ENCODE measurements around the gene MAD1L1.
A peak's percentile ranks its signal among the peaks of the same experiment; 100 is the strongest.

MAD1L1 gene

GRCh38 chr7:1812509-1813393 lies 420.0 kb downstream of the MAD1L1 start:
- no peak overlapping the region for H3K9ac ChIP-seq (ENCODE audit: low read length)
- no peak overlapping the region for H4K12ac ChIP-seq (ENCODE audit: low read depth, low read length)
- no peak overlapping the region for H2AFZ ChIP-seq (ENCODE audit: insufficient read depth, low read length, poor library complexity)
- H3K23ac ChIP-seq (ENCODE audit: low read length), result no peak overlapping the region
- H2BK120ac ChIP-seq (ENCODE audit: insufficient read depth, low read length, poor library complexity), result no peak overlapping the region
- H4K91ac ChIP-seq (ENCODE audit: low read depth, low read length), result no peak overlapping the region
- no peaks in the 10 kb centered on the region for H3K27me3 ChIP-seq (ENCODE audit: insufficient read depth, low read length)
- peaks cover 0 to 4% of the 10 kb centered on the region in 2 experiments for H3K4me1 ChIP-seq (ENCODE audit: control insufficient read depth in 1 of 2, insufficient read depth in 2 of 2, low read length in 2 of 2)
- no peak overlapping the region for H2BK5ac ChIP-seq (ENCODE audit: low read depth, low read length, poor library complexity)
- no peak overlapping the region for H3K27ac ChIP-seq (ENCODE audit: low read depth, low read length)
- no peaks in the 10 kb centered on the region for H3K79me1 ChIP-seq (ENCODE audit: low read length)
- no CpG with 5 or more reads among the region's 33 CpGs for WGBS (ENCODE audit: extremely low coverage, insufficient coverage, insufficient read length)
- H2AK5ac ChIP-seq (ENCODE audit: low read length), result no peak overlapping the region
- no peak overlapping the region for H4K8ac ChIP-seq (ENCODE audit: low read depth, low read length)
- no peak overlapping the region for H2BK12ac ChIP-seq (ENCODE audit: low read length)
- H3K36me3 ChIP-seq (ENCODE audit: control insufficient read depth in 1 of 2, insufficient read depth in 2 of 2, low read length in 2 of 2), result peaks cover 0 to 2% of the 10 kb centered on the region in 2 experiments
- no peak overlapping the region for H3K4me3 ChIP-seq (ENCODE audit: low read depth, low read length)
- DNase-seq, result no peak
- no peak overlapping the region for H3K14ac ChIP-seq (ENCODE audit: low read length)
- no peak overlapping the region for H3K18ac ChIP-seq (ENCODE audit: low read length)
- H3K4ac ChIP-seq (ENCODE audit: low read depth, low read length), result no peak overlapping the region
- no peak overlapping the region for H3K4me2 ChIP-seq (ENCODE audit: low read length)
- no peaks in the 10 kb centered on the region for H3K79me2 ChIP-seq (ENCODE audit: control insufficient read depth, insufficient read depth, low read length, poor library complexity)
- H3K9me3 ChIP-seq (ENCODE audit: insufficient read depth, low read depth, low read length), result peaks cover 10% of the 10 kb centered on the region

GRCh38 chr7:1811850-1812508 lies 420.8 kb downstream of the MAD1L1 start:
- no peak overlapping the region for H3K23ac ChIP-seq (ENCODE audit: low read length)
- H2AFZ ChIP-seq (ENCODE audit: insufficient read depth, low read length, poor library complexity), result no peak overlapping the region
- H3K36me3 ChIP-seq (ENCODE audit: control insufficient read depth in 1 of 2, insufficient read depth in 2 of 2, low read length in 2 of 2), result peaks cover 0 to 2% of the 10 kb centered on the region in 2 experiments
- H4K91ac ChIP-seq (ENCODE audit: low read depth, low read length), result no peak overlapping the region
- no peaks in the 10 kb centered on the region for H3K4me1 ChIP-seq (ENCODE audit: control insufficient read depth in 1 of 2, insufficient read depth in 2 of 2, low read length in 2 of 2)
- peaks cover 11% of the 10 kb centered on the region for H3K9me3 ChIP-seq (ENCODE audit: insufficient read depth, low read depth, low read length)
- H3K79me1 ChIP-seq (ENCODE audit: low read length), result no peaks in the 10 kb centered on the region
- no peak overlapping the region for H2BK5ac ChIP-seq (ENCODE audit: low read depth, low read length, poor library complexity)
- H3K27me3 ChIP-seq (ENCODE audit: insufficient read depth, low read length), result no peaks in the 10 kb centered on the region
- H2BK12ac ChIP-seq (ENCODE audit: low read length), result no peak overlapping the region
- H3K79me2 ChIP-seq (ENCODE audit: control insufficient read depth, insufficient read depth, low read length, poor library complexity), result no peaks in the 10 kb centered on the region
- no peak overlapping the region for H3K27ac ChIP-seq (ENCODE audit: low read depth, low read length)
- no peak overlapping the region for H2BK120ac ChIP-seq (ENCODE audit: insufficient read depth, low read length, poor library complexity)
- H3K4me2 ChIP-seq (ENCODE audit: low read length), result no peak overlapping the region
- DNase-seq, result no peak
- H2AK5ac ChIP-seq (ENCODE audit: low read length), result no peak overlapping the region
- no peak overlapping the region for H3K4ac ChIP-seq (ENCODE audit: low read depth, low read length)
- H4K12ac ChIP-seq (ENCODE audit: low read depth, low read length), result no peak overlapping the region
- no peak overlapping the region for H3K4me3 ChIP-seq (ENCODE audit: low read depth, low read length)
- H3K18ac ChIP-seq (ENCODE audit: low read length), result no peak overlapping the region
- no CpG with 5 or more reads among the region's 9 CpGs for WGBS (ENCODE audit: extremely low coverage, insufficient coverage, insufficient read length)
- no peak overlapping the region for H3K9ac ChIP-seq (ENCODE audit: low read length)
- no peak overlapping the region for H3K14ac ChIP-seq (ENCODE audit: low read length)
- no peak overlapping the region for H4K8ac ChIP-seq (ENCODE audit: low read depth, low read length)

GRCh38 chr7:1810961-1811849 lies 421.5 kb downstream of the MAD1L1 start:
- Histone ChIP-seq H4K12ac (ENCODE audit: low read depth, low read length) (no peak overlapping the region), H3K18ac (ENCODE audit: low read length) (no peak overlapping the region), H3K27ac (ENCODE audit: low read depth, low read length) (no peak overlapping the region), H3K14ac (ENCODE audit: low read length) (no peak overlapping the region), H2BK5ac (ENCODE audit: low read depth, low read length, poor library complexity) (no peak overlapping the region), H3K36me3 (ENCODE audit: control insufficient read depth in 1 of 2, insufficient read depth in 2 of 2, low read length in 2 of 2) (peaks cover 0 to 2% of the 10 kb centered on the region in 2 experiments), H3K4me2 (ENCODE audit: low read length) (no peak overlapping the region), H3K9ac (ENCODE audit: low read length) (no peak overlapping the region), H2BK120ac (ENCODE audit: insufficient read depth, low read length, poor library complexity) (no peak overlapping the region), H2AFZ (ENCODE audit: insufficient read depth, low read length, poor library complexity) (no peak overlapping the region), H3K27me3 (ENCODE audit: insufficient read depth, low read length) (no peaks in the 10 kb centered on the region), H2AK5ac (ENCODE audit: low read length) (no peak overlapping the region), H2BK12ac (ENCODE audit: low read length) (no peak overlapping the region), H3K4me3 (ENCODE audit: low read depth, low read length) (peak overlapping the region; percentile 31), H3K79me1 (ENCODE audit: low read length) (no peaks in the 10 kb centered on the region), H3K4ac (ENCODE audit: low read depth, low read length) (no peak overlapping the region), H4K8ac (ENCODE audit: low read depth, low read length) (no peak overlapping the region), H3K79me2 (ENCODE audit: control insufficient read depth, insufficient read depth, low read length, poor library complexity) (no peaks in the 10 kb centered on the region), H4K91ac (ENCODE audit: low read depth, low read length) (no peak overlapping the region), H3K4me1 (ENCODE audit: control insufficient read depth in 1 of 2, insufficient read depth in 2 of 2, low read length in 2 of 2) (no peaks in the 10 kb centered on the region), H3K9me3 (ENCODE audit: insufficient read depth, low read depth, low read length) (peaks cover 11% of the 10 kb centered on the region), H3K23ac (ENCODE audit: low read length) (no peak overlapping the region)
- WGBS (ENCODE audit: extremely low coverage, insufficient coverage, insufficient read length), result no CpG with 5 or more reads among the region's 25 CpGs
- DNase-seq, result no peak

- H2AK5ac ChIP-seq (ENCODE audit: low read length), result no peak overlapping the region
- no peak overlapping the region for H4K91ac ChIP-seq (ENCODE audit: low read depth, low read length)
- H3K18ac ChIP-seq (ENCODE audit: low read length), result no peak overlapping the region
- H3K4me1 ChIP-seq (ENCODE audit: control insufficient read depth in 1 of 2, insufficient read depth in 2 of 2, low read length in 2 of 2), result no peaks in the 10 kb centered on the region
- peaks cover 0 to 2% of the 10 kb centered on the region in 2 experiments for H3K36me3 ChIP-seq (ENCODE audit: control insufficient read depth in 1 of 2, insufficient read depth in 2 of 2, low read length in 2 of 2)
- H3K4ac ChIP-seq (ENCODE audit: low read depth, low read length), result no peak overlapping the region
- H3K4me3 ChIP-seq (ENCODE audit: low read depth, low read length), result no peak overlapping the region
- no CpG with 5 or more reads among the region's 16 CpGs for WGBS (ENCODE audit: extremely low coverage, insufficient coverage, insufficient read length)
- H4K12ac ChIP-seq (ENCODE audit: low read depth, low read length), result no peak overlapping the region
- H3K23ac ChIP-seq (ENCODE audit: low read length), result no peak overlapping the region
- no peak overlapping the region for H3K4me2 ChIP-seq (ENCODE audit: low read length)
- H2BK5ac ChIP-seq (ENCODE audit: low read depth, low read length, poor library complexity), result no peak overlapping the region
- H3K14ac ChIP-seq (ENCODE audit: low read length), result no peak overlapping the region
- H2BK120ac ChIP-seq (ENCODE audit: insufficient read depth, low read length, poor library complexity), result no peak overlapping the region
- H2BK12ac ChIP-seq (ENCODE audit: low read length), result no peak overlapping the region
- H3K27ac ChIP-seq (ENCODE audit: low read depth, low read length), result no peak overlapping the region
- H3K27me3 ChIP-seq (ENCODE audit: insufficient read depth, low read length), result no peaks in the 10 kb centered on the region
- H3K79me2 ChIP-seq (ENCODE audit: control insufficient read depth, insufficient read depth, low read length, poor library complexity), result no peaks in the 10 kb centered on the region
- no peak overlapping the region for H3K9ac ChIP-seq (ENCODE audit: low read length)
- peaks cover 11% of the 10 kb centered on the region for H3K9me3 ChIP-seq (ENCODE audit: insufficient read depth, low read depth, low read length)
- no peak overlapping the region for H2AFZ ChIP-seq (ENCODE audit: insufficient read depth, low read length, poor library complexity)
- H4K8ac ChIP-seq (ENCODE audit: low read depth, low read length), result no peak overlapping the region
- no peaks in the 10 kb centered on the region for H3K79me1 ChIP-seq (ENCODE audit: low read length)
- no peak for DNase-seq
Measured at GRCh38 chr7:1810521-1810920, 422.2 kb downstream of the MAD1L1 start.

Measured in trophoblast cell (in vitro differentiated cells and primary cell).